HG03460 (cell line): ENCODE data around the gene GRM4.

Experiments used
- ATAC-seq: cut with Tn5 transposase; IDR thresholded peaks from one replicate; pipeline ENCODE4 v1.9.1; 2021; ENCODE audit not compliant: unreplicated experiment

The GRM4 gene

GRCh38 chr6:34065466-34066217 lies 80.2 kb downstream of the GRM4 start:
- ATAC-seq: no peak

GRCh38 chr6:34064675-34065074 lies 81.2 kb downstream of the GRM4 start:
- no peak for ATAC-seq

GRCh38 chr6:34063651-34064050 lies 82.2 kb downstream of the GRM4 start:
- no peak for ATAC-seq

GRCh38 chr6:34062815-34063214 lies 83.1 kb downstream of the GRM4 start:
- no peak for ATAC-seq

- no peak for ATAC-seq
Observed at GRCh38 chr6:34062156-34062555, 83.7 kb downstream of the GRM4 start.

GRCh38 chr6:34061348-34061747 lies 84.5 kb downstream of the GRM4 start:
- ATAC-seq: no peak

GRCh38 chr6:34059914-34060313 lies 86.0 kb downstream of the GRM4 start:
- ATAC-seq: no peak

- ATAC-seq: no peak
Observed at GRCh38 chr6:34059136-34059731, 86.7 kb downstream of the GRM4 start.

- no peak for ATAC-seq
Observed at GRCh38 chr6:34057790-34058189, 88.1 kb downstream of the GRM4 start.

- ATAC-seq: no peak
Observed at GRCh38 chr6:34057191-34057590, 88.7 kb downstream of the GRM4 start.

- no peak for ATAC-seq
Observed at GRCh38 chr6:34056305-34057108, 89.4 kb downstream of the GRM4 start.

- ATAC-seq: no peak
Observed at GRCh38 chr6:34055223-34055933, 90.5 kb downstream of the GRM4 start.

GRCh38 chr6:34053721-34054120 lies 92.2 kb downstream of the GRM4 start:
- ATAC-seq: no peak

- ATAC-seq: no peak
Observed at GRCh38 chr6:34052918-34053608, 92.8 kb downstream of the GRM4 start.

GRCh38 chr6:34052071-34052825 lies 93.6 kb downstream of the GRM4 start:
- no peak for ATAC-seq

- ATAC-seq: no peak
Observed at GRCh38 chr6:34051331-34051919, 94.5 kb downstream of the GRM4 start.

- ATAC-seq: no peak
Observed at GRCh38 chr6:34050691-34051090, 95.2 kb downstream of the GRM4 start.

- ATAC-seq: no peak
Observed at GRCh38 chr6:34049395-34050342, 96.2 kb downstream of the GRM4 start.
